Parathyroid adenoma (tissue), 2 donors: Measurements from ENCODE around the gene PLA2G2D.

Source experiments
- H2AFZ ChIP-seq: fragments of 300-600 bp; sonication (generic); one replicate; pipeline ENCODE4 v1.7.0; 2017; ENCODE audit warnings: antibody characterized with exemption, mild to moderate bottlenecking
- H3K27ac ChIP-seq: fragments of 300-600 bp; sonication (generic); one replicate; pipeline ENCODE4 v1.7.0; 2017
- H3K27me3 ChIP-seq: fragments of 300-600 bp; sonication (generic); one replicate; pipeline ENCODE4 v1.7.0; 2017; ENCODE audit warnings: low read length; ENCODE audit not compliant: control insufficient read depth, insufficient read depth
- H3K36me3 ChIP-seq: fragments of 300-600 bp; sonication (generic); one replicate; pipeline ENCODE4 v1.7.0; 2017; ENCODE audit warnings: low read length; ENCODE audit not compliant: control insufficient read depth, insufficient read depth
- H3K4me1 ChIP-seq: fragments of 300-600 bp; sonication (generic); one replicate; pipeline ENCODE4 v1.7.0; 2017; ENCODE audit warnings: control low read depth
- H3K4me2 ChIP-seq: fragments of 300-600 bp; sonication (generic); one replicate; pipeline ENCODE4 v1.7.0; 2017; ENCODE audit warnings: low read length
- H3K4me3 ChIP-seq: fragments of 300-600 bp; sonication (generic); one replicate; pipeline ENCODE4 v1.7.0; 2017; ENCODE audit warnings: low read depth, low read length
- H3K79me2 ChIP-seq: fragments of 300-600 bp; sonication (generic); one replicate; pipeline ENCODE4 v1.7.0; 2017; ENCODE audit warnings: control low read depth
- H3K9ac ChIP-seq: fragments of 300-600 bp; sonication (generic); one replicate; pipeline ENCODE4 v1.7.0; 2017; ENCODE audit warnings: mild to moderate bottlenecking
- H3K9me3 ChIP-seq: fragments of 300-600 bp; sonication (generic); one replicate; pipeline ENCODE4 v1.7.0; 2017; ENCODE audit warnings: low read length; ENCODE audit not compliant: control insufficient read depth
- CTCF ChIP-seq: fragments of 300-600 bp; sonication (generic); IDR thresholded peaks from one replicate; pipeline ENCODE4 v1.7.0; 2017; ENCODE audit warnings: antibody characterized with exemption, mild to moderate bottlenecking
- donor health status: primary hyperparathyroidism.

The PLA2G2D gene

GRCh38 chr1:20119347-20119746 is at the start of gene PLA2G2D:
Gene PLA2G2D, minus strand, starts transcription at chr1:20119536. Its CDS starts 38 bp downstream, at chr1:20119498.
- Histone ChIP-seq H3K27ac (no peak within 1 kb of the TSS), H3K4me3 (no peak within 1 kb of the TSS), H3K4me2 (no peak within 1 kb of the TSS), H3K36me3 (no peaks in the 10 kb centered on the region), H3K9ac (no peak within 1 kb of the TSS), H3K79me2 (no peaks in the 10 kb centered on the region), H2AFZ (no peak within 1 kb of the TSS), H3K27me3 (no peaks in the 10 kb centered on the region), H3K9me3 (no peaks in the 10 kb centered on the region), H3K4me1 (no peaks in the 10 kb centered on the region)
- no peak for TF ChIP-seq CTCF

GRCh38 chr1:20168564-20169491 is 49.5 kb upstream of the PLA2G2D start:
- Histone ChIP-seq H3K4me3 (no peak overlapping the region), H3K4me2 (no peak overlapping the region), H3K36me3 (no peaks in the 10 kb centered on the region), H2AFZ (no peak overlapping the region), H3K9ac (no peak overlapping the region), H3K9me3 (no peaks in the 10 kb centered on the region), H3K4me1 (no peaks in the 10 kb centered on the region), H3K27ac (no peak overlapping the region), H3K79me2 (no peaks in the 10 kb centered on the region), H3K27me3 (no peaks in the 10 kb centered on the region)
- no peak for TF ChIP-seq CTCF

GRCh38 chr1:20167126-20167525 is 47.8 kb upstream of the PLA2G2D start:
- H3K4me1 ChIP-seq = no peaks in the 10 kb centered on the region

GRCh38 chr1:20166051-20166450 is 46.7 kb upstream of the PLA2G2D start:
- H3K27ac ChIP-seq = no peak overlapping the region
- TF ChIP-seq CTCF = no peak
- H3K4me1 ChIP-seq = no peaks in the 10 kb centered on the region
- no peak overlapping the region for H3K9ac ChIP-seq
- H3K27me3 ChIP-seq = no peaks in the 10 kb centered on the region
- H2AFZ ChIP-seq = no peak overlapping the region
- no peaks in the 10 kb centered on the region for H3K9me3 ChIP-seq
- no peaks in the 10 kb centered on the region for H3K79me2 ChIP-seq
- H3K36me3 ChIP-seq = no peaks in the 10 kb centered on the region
- H3K4me2 ChIP-seq = no peak overlapping the region
- no peak overlapping the region for H3K4me3 ChIP-seq

More at GRCh38 chr1:20167126-20167525, 47.8 kb upstream of the PLA2G2D start:
- no peak overlapping the region for H3K27ac ChIP-seq
- no peaks in the 10 kb centered on the region for H3K9me3 ChIP-seq
- no peak overlapping the region for H3K9ac ChIP-seq
- no peak overlapping the region for H3K4me3 ChIP-seq
- no peak for TF ChIP-seq CTCF
- no peaks in the 10 kb centered on the region for H3K79me2 ChIP-seq
- no peak overlapping the region for H3K4me2 ChIP-seq
- no peaks in the 10 kb centered on the region for H3K36me3 ChIP-seq
- no peak overlapping the region for H2AFZ ChIP-seq
- no peaks in the 10 kb centered on the region for H3K27me3 ChIP-seq
